ENCODE measurements around the gene BATF.

The BATF gene

DNA sequence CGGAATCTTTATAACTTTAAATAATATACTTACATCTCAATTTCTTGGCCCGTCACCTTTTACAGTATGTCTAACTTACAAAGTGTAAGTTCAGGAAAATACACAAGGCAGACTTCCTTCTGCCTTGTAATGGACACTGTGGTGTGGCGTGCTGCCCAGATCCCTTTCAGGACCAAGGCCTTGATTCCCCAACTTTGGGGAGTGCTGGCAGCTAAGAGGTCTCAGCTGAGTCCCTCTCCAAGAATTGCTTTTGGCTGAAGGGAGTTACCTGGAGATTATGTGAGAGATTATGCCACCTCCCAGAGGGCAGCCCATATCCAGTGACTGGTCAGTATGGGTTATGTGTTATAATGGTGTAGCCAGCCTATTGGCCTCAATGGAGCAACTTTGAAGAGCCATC is 21.2 kb upstream of the BATF start:
- no peak for DNase-seq

DNA sequence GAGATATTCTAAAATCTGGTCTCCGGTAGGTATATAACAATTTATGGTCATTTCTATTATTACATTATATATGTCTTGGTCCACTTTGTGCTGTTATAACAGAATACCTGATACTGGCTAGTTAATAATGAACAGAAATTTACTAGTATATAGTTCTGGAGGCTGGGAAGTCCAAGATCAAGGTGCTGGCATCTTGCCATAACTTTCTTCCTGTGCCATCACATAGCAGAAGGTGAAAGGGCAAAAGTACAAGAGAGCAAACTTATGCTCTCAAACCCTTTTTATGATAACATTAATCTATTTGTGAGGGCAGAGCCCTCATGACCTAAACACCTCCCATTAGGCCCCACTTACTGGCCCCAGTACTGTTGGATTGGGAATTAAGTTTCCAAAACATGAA is 17.9 kb upstream of the BATF start:
- DNase-seq = no peak

DNA sequence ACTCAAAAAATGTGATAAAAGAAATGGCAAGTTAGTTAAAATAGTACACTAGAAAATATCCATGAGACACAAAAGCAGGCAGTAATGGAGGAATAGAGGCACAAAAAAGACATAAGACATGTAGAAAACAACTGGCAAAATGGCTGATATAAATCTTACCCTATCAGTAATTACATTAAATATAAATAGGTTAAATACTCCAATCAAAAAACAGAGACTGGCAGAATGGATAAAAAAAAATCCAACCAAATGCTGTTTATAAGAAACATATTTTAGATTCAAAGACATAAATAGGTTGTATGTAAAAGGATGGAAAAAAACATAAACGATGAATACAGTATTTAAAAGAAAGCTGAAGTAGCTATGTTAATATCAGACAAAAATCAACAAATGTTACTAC is 15.3 kb upstream of the BATF start:
- no peak for DNase-seq

DNA sequence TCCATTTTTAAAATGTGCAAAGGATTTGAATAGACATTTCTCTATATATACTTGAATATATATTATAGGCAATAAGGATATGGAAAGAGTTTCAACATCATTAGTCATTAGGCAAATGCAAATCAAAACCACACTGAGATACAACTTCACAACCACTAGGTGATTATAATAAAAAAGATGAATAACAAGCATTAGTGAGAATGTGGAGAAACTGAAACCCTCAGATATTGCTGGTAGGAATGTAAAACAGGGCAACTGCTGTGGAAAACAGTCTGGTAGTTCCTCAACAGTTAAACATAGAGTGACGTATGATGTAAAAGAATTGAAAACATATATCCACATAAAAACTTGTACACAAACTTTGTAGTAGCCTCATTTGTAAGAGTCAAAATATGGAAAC is 11.7 kb upstream of the BATF start:
- DNase-seq = no peak

DNA sequence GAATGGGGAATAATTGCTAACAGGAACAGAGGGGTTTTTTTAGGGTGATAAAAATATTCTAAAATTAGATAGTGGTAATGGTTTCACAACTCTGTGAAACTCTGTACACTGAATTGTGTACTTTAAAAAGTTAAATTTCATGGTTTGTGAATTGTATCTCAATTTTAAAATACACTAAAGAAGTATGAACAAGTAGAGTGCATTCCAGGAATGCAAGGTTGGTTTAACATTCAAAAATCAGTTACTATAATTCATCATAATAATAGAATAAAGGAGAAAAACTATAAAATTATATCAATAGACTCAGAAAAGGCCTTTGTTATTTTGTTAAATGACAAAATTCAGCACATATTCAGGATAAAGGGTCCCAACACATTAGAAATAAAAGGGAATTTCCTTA is 11.1 kb upstream of the BATF start:
- no peak for DNase-seq

DNA sequence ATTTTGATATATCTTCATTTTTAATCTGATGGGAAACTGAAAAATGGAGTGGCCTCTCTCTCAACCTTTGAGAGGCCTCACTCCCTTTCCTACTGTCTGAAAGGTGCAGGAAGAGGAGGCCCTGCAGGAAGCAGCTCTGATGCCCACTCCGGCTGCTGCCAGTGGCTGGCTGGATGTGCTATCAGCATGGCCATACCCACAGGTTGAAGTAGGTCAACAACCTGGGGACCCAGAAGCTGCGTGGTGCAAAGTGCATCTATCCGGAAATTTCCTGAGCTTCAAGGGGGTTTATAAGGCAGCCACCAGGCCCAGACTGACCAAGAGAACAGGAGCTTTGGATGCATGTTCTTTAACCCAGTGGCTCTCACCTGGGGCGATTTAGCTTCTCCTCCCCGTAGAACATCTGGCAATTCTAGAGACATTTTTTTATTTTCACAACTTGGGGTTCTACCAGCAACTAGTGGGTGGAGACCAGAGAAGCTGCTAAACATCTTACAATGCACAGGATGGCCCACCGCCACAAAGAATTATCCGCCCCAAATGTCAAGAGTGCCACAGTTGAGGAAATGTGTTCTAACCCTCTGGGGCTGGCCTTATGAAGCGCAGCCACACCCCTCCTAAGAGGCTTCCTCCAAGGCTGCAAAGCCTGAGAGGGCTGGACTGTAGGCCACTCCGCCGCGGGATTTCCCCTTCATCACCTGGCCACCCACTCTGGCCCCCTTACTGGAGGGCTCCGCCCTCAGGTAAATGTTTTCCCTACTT is 8.2 kb upstream of the BATF start:
- DNase-seq = no peak

DNA sequence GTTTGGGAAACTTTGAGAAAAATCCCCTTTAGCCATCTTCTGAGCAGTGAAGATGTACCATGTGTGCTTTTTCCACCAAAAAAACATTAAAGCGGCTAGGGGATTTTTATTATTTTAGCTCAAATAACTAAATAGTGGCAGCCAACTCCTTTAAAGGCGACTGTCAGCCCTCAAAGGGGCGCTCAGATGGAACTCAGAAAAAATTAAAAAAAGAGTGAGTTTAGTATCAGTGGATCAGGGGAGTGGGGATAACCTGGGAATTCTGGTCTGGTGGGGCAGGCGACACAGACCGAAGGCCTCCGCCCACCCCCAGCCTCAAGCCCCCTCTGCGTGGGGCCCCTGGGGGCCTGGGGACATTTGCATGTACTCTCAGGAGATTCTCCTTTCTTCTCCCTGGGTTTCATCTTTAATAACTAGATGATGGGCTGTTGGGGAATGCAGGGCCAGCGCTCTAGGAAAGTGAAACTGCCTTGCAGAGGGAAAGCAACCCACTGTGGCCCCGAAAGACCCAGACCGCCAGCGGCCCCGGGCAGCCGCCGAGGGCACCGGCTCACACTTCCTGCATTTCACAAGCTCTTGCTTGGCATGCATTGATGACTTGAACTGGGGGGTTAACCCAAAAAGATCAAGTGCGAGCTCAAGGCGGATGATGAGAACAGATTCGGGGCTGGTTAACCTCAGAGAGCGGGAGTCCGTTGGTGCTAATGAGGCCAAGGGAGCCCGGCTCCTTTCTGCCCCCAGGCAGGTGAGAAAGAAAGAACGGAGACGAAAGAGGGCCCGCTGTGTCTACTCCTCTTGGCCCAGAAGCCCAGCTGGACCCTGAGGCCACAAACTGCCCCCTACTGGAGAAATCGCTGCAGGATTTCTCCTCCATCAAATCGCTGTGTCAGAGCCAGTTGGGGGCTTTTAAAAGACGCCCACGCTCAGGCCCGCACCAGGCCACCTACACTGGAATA is 7.3 kb upstream of the BATF start:
- peak; percentile 33 for DNase-seq

DNA sequence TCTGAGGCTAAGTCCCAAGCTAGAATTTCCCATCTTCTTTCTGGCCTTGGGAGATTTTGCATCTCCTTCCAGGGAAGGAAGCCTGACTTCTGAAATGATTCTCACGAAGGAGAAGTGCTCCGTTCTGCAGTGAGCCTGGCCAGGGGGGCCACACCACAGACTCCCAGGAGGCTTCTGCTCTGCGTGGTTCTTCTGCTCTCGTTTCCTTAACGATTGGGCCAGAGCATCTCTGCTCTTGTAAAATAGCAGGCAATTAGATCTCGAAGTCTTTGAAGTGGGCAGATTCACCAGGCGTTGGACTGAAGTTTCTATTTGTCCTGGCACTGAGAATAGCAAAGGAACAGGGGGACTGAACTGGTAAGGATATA is 6.7 kb upstream of the BATF start:
- no peak for DNase-seq

DNA sequence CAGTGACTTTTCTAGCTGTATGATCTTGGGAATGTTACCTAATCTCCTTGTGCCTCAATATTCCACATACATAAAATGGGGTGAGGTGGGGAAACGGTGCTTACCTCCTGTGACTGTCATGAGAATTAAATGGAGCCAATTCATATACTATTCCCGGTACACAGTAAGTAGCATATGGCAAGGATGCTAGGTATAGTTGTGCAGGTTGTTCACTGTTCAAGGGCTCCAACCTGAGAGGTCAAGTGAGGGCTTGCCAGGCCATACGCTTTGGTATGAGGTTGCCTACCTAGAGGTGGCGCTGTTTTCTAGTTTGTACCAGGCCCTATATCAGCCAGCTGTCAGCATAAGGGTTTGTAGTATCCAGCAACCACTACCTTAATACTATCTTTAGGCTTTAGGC is 3.6 kb upstream of the BATF start:
- peak; percentile 28 for DNase-seq

DNA sequence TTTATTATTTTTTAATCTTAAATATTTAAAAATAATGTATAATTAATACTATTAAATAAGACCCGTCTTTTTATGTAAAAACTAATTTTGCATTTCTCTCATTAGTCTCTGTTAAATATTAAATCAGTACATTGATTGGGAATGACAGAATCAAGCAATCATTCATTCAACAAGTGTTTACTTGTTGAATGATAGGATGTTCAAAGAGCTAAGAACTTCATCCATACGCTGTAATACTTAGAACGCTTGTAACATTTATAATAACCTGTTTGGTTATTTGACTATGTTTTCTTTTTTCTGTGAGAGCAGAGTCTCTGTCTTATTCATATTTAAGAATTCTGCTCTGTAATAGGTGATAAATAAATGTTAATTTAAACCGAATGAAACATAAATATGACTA is 2.9 kb upstream of the BATF start:
- no peak for DNase-seq

DNA sequence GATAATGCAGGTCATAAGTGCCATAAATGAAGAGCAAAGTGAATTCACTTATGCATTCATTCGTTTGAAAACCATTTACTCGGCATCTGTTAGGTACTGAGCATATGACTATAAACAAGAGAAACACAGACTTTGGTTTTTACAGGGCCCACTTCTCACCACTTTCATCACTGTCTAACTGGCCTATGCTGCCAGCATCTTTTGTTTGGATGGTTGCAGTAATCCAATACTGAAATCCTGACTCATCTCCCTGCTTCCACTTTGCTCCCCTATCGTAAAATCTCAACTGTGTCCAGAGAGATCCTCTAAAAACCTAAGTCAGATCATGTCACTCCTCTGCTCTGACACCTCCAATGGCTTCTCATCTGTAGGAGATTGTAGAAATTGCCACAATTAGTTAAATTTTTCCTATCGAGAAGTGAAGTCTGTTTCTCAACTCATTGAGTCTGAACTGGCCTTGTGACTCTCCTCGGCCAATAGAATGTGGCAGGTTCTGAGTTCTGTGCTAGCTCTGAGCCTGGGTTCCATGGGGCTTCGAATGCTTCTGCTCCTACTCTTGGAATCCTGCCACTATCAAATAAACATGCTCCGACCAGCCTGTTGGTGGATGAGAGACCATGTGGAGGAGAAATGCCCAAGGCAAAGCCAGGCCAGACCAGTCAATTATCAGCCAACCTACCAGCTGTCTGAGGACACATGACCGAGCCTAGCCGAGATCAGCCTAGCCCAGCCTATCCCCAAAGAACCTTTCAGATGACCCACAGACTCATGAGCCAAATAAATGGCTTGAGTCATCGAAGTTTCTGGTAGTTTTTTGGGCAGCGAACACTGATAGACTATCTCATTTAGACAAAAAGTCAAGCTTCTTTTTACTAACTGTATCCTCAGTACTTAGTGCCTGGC is 2.2 kb upstream of the BATF start:
- no peak for DNase-seq

DNA sequence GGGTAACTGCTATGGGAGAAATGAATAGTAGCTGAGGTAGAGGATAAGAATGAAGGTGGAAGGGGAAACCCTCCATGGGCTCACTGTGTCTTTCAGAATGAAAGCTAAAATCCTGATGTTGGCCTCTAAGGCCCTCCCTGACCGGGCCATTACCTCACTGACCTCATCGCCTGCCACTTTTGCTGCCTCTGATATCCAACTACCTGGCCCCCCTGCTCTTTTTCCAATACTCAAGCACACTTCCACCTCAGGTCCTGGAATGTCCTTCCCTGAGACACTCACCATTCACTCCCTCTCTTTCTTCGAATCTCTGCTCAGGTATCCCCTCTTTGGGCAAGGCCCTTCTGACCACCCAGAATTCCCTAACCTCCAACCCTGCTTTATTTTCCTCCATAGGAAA is 1.4 kb upstream of the BATF start:
- no peak for DNase-seq

DNA sequence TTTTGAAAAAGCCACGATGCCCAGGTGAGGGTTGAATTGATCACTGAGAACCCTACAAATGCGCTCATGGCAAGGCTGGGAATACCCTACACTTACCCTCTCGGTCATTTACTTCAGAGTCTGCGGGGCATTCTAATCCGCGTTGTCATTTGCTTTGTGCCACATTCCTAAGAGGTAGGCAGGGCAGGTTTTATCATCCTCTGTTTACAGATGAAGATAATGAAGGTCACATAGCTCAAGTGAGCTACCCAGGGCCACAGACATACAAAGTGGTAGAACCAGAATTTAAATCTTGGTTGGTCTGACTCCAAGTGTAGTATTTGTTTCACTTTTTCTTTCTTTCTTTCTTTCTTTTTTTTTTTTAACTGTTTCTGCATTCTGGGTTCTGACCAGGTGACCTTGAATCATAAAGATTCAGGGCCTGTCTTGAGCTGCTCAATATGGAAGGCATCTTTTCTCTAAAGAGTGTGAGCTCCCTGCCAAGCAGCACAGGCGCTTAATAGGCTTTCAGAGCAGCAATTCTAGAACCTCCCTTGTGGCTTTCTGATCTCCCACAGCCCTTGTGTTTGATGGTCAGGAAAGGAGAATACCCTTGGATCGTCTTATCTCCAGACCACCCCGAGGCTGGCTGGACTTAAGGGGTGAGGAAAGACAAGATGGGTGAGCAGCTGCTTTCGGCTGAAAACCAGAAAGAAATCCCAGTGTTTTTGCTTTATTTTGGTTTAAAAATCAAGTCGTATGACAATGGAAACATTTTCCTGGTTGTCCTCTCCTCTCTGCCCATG is 662 bp upstream of the BATF start:
- DNase-seq = no peak

DNA sequence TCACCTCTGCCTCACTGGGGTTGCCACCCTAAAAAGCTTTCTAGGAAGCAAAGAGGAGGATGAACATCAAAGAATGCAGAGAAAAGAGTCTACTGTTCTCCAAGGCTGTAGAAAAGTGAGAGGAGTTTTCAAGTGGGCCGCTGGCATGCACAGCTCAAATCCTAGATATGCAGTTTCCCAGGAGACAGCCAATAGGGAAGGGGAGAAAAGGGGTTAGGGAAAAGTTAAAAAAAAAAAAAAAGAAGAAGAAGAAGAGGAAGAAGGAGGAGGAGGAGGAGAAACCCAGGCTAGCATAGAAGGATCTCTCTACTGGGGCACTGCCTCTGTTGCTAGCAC is 682 bp downstream of the BATF start:
- no peak for DNase-seq

DNA sequence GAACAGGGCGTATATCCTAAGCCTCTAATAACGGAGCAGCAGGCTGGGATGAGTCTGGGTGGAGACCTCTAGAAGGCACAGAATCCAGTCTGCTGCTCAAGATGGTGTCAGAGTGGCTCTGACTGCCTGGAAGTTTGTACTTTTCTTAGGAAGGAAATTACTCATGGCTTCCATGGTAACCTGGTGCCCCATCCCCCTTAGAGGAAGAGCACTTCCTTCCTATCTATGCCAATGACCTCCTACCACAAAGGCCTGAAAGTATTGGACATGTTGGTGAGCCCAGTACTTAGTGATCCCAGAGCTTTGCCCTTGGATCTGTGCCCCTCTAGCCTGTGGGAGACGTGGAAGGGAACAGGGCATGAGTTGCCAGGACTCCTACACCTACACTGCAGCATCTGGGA is 1.5 kb downstream of the BATF start:
- no peak for DNase-seq

DNA sequence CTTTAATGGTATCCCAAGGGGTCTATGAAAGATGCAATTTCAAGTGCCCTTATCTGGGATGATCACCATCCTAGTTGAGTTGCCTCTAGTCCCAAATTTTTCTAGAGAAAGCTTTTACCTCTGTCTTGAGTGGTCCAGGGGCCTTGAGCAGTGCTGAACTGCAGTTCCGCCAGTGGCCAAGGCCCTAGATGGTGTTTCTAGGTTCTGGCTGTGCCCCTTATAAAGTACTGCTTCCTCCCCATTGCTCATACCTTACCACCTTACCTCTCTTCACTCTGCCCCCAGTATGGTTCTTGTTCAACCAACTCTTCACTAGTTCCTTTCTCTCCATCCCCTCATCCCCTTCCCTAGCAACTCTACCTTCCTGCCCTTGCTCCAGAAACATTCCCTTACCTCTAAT is 3.7 kb downstream of the BATF start:
- DNase-seq = no peak

DNA sequence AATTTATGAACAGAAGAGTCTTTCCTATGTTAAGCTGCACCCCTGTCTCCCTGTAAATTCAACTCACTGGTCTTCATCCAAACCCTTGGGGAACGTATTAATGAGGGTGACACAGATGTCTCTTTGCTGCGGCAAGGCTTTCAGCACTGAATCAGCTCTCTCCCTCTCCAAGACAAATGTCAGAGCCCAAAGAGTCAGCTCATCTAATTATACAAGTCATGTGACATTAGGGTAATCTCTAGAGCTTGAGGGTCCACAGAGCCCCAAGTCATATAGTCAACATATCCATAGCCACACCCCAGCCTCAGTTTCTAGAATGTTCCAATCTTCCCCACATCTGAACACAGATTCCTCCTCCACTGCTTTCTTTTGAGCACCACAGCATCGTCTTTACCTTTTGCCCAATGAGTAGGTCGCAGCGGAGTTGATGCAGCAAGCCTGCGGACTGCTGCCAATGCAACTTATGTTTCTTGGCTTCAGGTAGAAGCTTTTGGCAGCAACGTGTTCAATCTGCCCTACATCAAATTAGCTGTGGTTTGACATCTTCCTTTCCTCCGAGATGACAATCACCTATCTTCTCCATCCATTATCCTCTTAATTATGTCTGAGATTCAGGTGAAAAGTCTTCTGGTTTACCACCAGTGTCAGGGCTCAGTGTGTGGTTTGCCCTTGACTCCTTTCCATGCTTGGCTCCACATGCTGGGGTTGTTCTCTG is 5.3 kb downstream of the BATF start:
- DNase-seq = no peak

DNA sequence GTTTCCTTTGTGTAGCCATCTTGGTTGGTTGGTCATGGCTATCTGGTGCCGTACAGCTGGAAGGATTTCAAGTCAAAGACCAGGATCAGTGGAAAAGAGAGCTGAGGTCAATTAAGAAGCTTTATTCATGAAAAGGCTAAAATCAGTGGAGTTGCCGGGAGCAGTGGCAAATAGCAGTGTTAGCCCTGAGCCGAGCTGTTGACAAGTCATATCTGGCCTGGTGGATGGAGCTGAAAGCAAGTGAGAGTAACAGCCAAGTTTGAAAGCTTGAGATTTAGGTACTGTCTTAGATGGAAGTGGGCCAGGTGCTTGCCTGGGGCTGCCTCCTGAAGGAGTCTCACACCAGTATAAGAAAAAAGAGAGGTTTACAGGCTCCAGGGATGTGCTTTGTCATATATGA is 9.0 kb downstream of the BATF start:
- no peak for DNase-seq

DNA sequence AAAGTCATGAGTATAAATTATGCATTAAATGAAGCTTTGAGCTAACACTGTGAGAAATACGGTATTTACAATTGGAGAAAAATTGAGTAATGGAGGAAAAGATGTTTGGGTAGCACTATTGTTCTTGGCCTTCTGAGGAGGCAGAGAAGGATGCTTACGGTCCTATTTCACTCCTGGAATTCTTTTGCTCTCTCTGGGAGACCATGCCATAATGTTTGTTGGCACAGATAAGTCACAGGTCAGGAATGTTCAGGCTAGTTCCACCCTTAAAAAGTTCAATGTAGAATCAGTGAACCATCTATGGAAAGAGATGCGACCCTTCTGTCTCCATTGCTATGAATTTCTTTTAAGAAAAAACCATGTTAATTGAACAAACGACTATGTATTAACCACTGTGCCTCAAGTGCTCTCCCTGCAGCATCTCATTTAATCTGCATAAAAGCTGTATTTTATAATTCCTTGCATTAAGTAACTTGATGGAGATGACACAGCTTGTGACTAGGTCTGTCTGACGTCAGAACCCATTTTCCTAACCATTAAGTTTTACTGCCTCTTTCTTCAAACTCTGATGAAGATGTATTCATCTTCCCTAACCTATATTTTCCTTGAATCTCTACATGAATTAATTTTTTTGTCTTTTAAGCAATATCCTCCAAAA is 9.5 kb downstream of the BATF start:
- DNase-seq = no peak

DNA sequence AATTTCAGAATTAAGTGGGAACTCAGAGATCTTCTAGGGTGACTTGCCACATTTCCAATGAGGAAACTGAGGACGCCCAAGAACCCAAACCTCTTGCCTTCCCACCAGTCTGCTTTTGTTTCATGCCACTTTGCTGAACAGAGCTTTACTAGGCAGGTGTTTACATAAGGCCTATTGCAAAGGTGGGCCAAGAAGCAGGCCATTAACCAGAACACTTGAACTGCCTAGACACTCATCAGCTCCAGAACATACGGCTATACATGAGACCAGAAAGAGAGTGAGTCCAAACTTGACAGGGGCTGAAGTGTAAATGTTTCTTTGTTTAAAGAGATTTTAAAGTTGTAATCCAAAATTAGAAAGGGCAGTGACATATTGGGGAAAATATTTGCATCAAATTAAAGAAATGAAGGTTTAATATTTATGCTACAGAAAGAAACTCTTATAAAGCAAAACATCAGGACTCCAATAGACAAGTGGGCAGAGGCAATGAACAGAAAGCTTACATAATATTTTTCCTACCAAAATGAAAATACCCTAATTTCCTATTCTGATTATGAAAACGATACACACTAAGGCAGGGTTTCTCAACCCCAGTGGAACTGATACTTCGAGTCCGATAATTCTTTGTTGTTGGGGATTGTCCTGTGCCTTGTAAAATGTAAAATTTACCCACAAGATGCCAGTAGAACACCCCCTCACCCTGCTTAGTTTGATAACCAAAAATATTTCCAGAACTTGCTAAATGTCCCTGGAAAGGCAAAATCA is 11.7 kb downstream of the BATF start:
- DNase-seq = no peak
